HG02763 (cell line): Measurements from ENCODE around the gene SSNA1.
A peak's percentile ranks its signal among the peaks of the same experiment; 100 is the strongest.

Source experiments
- ATAC-seq: cut with Tn5 transposase; IDR thresholded peaks from one replicate; pipeline ENCODE4 v1.9.1; 2021; ENCODE audit warnings: mild to moderate bottlenecking, moderate library complexity; ENCODE audit not compliant: unreplicated experiment

Gene SSNA1

GRCh38 chr9:137199411-137200121, 11.1 kb downstream of the SSNA1 start:
- no peak for ATAC-seq

GRCh38 chr9:137200311-137201204, 12.1 kb downstream of the SSNA1 start, which contains the start of gene TPRN:
TSS of gene TPRN (minus strand) at chr9:137200741. CDS start at chr9:137200711, 30 bp downstream.
- peak; percentile 86 for ATAC-seq

GRCh38 chr9:137201205-137201868, 12.9 kb downstream of the SSNA1 start:
- ATAC-seq: no peak

GRCh38 chr9:137202966-137203365, 14.5 kb downstream of the SSNA1 start:
- no peak for ATAC-seq

DNA sequence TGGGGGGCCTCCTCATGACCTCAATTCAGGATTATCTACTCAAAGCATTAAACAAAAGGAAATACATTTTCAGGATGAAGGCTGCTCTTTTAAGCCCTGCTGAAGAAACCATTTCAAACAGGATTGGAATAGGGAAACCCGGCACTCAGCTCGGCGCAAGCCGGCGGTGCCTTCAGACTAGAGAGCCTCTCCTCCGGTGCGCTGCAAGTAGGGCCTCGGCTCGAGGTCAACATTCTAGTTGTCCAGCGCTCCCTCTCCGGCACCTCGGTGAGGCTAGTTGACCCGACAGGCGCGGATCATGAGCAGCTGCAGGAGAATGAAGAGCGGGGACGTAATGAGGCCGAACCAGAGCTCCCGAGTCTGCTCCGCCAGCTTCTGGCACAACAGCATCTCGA, 16.3 kb downstream of the SSNA1 start:
- ATAC-seq: no peak

- ATAC-seq: no peak
Measured at GRCh38 chr9:137205126-137206069, 16.9 kb downstream of the SSNA1 start, which contains the start of the genes NDOR1 and TMEM203. TSS of gene NDOR1 (plus strand) at chr9:137205700. CDS start at chr9:137205778, 78 bp downstream. TSS of gene TMEM203 (minus strand) at chr9:137205648. CDS start at chr9:137205414, 234 bp downstream.

- no peak for ATAC-seq
Measured at GRCh38 chr9:137206602-137207001, 18.1 kb downstream of the SSNA1 start.

DNA sequence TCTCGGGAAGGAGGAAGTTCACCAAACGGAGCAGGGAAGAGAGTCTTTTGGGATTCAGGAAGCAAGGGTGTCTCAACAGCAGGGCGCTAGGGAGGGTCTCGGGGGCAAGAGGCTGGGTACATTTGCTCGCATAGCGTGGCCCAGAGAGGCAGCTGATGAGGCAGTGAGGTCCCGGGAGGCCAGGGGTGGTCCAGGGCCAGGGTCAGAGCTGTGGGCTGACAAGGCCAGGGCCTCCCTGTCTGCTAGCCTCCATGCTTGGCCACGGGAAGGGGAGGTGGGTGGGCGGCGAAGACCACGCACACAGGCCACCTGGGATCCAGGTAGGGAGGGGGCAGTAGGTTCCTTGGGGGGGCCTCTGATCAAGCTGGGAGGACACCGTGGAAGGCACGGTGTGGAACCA, 23.1 kb downstream of the SSNA1 start:
- ATAC-seq: no peak

DNA sequence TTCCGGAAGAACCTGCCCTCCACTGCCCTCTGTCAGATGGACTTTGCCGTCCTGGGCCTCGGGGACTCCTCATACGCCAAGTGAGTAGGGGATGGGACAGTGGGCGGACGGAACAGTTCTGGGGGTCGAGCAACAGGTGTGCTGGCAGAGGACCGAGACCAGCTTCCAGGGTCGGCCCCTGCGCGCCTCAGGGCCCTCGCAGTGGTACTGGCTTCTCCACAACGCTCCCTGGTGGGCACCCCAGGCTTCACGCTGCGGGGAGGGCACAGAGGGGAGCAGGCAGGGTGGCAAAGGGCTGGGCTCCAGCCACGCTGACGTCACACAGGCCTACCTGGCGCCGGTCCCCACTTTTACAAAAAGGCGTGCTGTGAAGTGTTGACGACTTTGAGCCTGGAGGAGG, 24.0 kb downstream of the SSNA1 start:
- ATAC-seq: no peak

DNA sequence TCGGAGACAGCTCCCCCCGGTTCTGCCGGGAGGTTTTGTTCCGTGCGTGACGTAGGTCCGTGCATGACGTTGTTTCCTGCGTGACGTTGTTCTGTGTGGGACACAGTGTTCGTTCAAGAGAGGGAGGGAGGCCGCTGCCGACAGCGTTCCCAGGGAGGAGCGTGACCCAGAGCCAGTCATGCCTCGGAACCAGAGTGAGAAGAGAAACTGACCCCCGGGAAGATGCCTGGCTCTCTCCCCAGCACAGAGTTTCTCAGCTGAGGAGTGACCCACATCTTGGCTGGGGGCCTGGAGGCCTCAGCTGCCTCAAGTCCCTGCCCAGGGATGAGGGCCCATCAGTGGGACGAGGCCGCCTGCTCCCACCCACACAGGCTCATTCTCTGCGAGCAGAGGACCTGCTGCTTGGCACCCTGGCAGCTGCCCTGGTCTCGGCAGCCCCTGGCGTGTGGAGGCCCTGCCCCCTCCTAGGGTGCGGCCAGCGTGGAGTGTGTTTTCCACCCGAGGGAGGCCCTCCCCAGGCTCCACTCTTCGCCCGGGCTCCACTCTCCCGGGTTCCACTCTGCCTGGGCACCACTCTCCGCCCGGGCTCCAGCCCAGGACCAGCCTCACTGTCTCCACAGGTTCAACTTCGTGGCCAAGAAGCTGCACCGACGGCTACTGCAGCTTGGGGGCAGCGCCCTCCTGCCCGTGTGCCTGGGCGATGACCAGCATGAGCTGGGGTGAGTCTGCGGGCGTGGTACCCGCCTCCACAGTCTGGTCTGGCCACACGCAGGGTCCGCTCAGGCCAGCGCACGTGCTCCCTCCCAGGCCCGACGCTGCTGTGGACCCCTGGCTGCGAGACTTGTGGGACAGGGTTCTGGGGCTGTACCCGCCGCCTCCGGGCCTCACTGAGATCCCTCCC, 24.9 kb downstream of the SSNA1 start:
- ATAC-seq: no peak

GRCh38 chr9:137214620-137215019, 26.1 kb downstream of the SSNA1 start:
- ATAC-seq: no peak

- ATAC-seq: no peak
Measured at GRCh38 chr9:137215196-137215986, 26.9 kb downstream of the SSNA1 start.

- ATAC-seq: no peak
Measured at GRCh38 chr9:137216188-137216965, 27.9 kb downstream of the SSNA1 start.

GRCh38 chr9:137217276-137218211, 29.1 kb downstream of the SSNA1 start:
- no peak for ATAC-seq

- no peak for ATAC-seq
Measured at GRCh38 chr9:137218212-137218753, 29.8 kb downstream of the SSNA1 start.

GRCh38 chr9:137218754-137219271, 30.3 kb downstream of the SSNA1 start:
- no peak for ATAC-seq
